ENCODE data around the gene DDX10.
A peak's percentile ranks its signal among the peaks of the same experiment; 100 is the strongest.
"Not testable (repeated sequence)": the region's sequence is repeated elsewhere in the genome, so short reads cannot be mapped to it uniquely, and the experiment has no call there.

The DDX10 gene

GRCh38 chr11:108774037-108774730 lies 109.3 kb downstream of the DDX10 start:
- DNase-seq (ENCODE audit: low read depth): no peak

- DNase-seq (ENCODE audit: low read depth): no peak
Measured at GRCh38 chr11:108775324-108775723, 110.5 kb downstream of the DDX10 start.

GRCh38 chr11:108779147-108779546 lies 114.3 kb downstream of the DDX10 start:
- DNase-seq (ENCODE audit: low read depth): not testable (repeated sequence)

- no peak for DNase-seq (ENCODE audit: low read depth)
Measured at GRCh38 chr11:108780119-108780518, 115.2 kb downstream of the DDX10 start.

GRCh38 chr11:108781946-108782345 lies 117.1 kb downstream of the DDX10 start:
- no peak for DNase-seq (ENCODE audit: low read depth)

GRCh38 chr11:108786281-108786990 lies 121.6 kb downstream of the DDX10 start:
- peak; percentile 50 for DNase-seq (ENCODE audit: low read depth)

GRCh38 chr11:108787105-108787504 lies 122.2 kb downstream of the DDX10 start:
- no peak for DNase-seq (ENCODE audit: low read depth)

- peak; percentile 67 for DNase-seq (ENCODE audit: low read depth)
Measured at GRCh38 chr11:108788565-108789199, 123.8 kb downstream of the DDX10 start.

- DNase-seq (ENCODE audit: low read depth): no peak
Measured at GRCh38 chr11:108790501-108791299, 125.8 kb downstream of the DDX10 start.

GRCh38 chr11:108793138-108793537 lies 128.3 kb downstream of the DDX10 start:
- DNase-seq (ENCODE audit: low read depth): no peak

GRCh38 chr11:108793611-108794010 lies 128.7 kb downstream of the DDX10 start:
- no peak for DNase-seq (ENCODE audit: low read depth)

- DNase-seq (ENCODE audit: low read depth): no peak
Measured at GRCh38 chr11:108796551-108796950, 131.7 kb downstream of the DDX10 start.

GRCh38 chr11:108797578-108798100 lies 132.8 kb downstream of the DDX10 start:
- no peak for DNase-seq (ENCODE audit: low read depth)

GRCh38 chr11:108802492-108802891 lies 137.6 kb downstream of the DDX10 start:
- no peak for DNase-seq (ENCODE audit: low read depth)

GRCh38 chr11:108803776-108804175 lies 138.9 kb downstream of the DDX10 start:
- peak; percentile 16 for DNase-seq (ENCODE audit: low read depth)

- DNase-seq (ENCODE audit: low read depth): no peak
Measured at GRCh38 chr11:108804511-108804910, 139.6 kb downstream of the DDX10 start.

- no peak for DNase-seq (ENCODE audit: low read depth)
Measured at GRCh38 chr11:108805030-108805429, 140.2 kb downstream of the DDX10 start.

- no peak for DNase-seq (ENCODE audit: low read depth)
Measured at GRCh38 chr11:108807262-108807661, 142.4 kb downstream of the DDX10 start.

- DNase-seq (ENCODE audit: low read depth): no peak
Measured at GRCh38 chr11:108813086-108813485, 148.2 kb downstream of the DDX10 start.

- DNase-seq (ENCODE audit: low read depth): no peak
Measured at GRCh38 chr11:108817976-108818375, 153.1 kb downstream of the DDX10 start.

GRCh38 chr11:108818971-108819370 lies 154.1 kb downstream of the DDX10 start:
- DNase-seq (ENCODE audit: low read depth): no peak

GRCh38 chr11:108819957-108820356 lies 155.1 kb downstream of the DDX10 start:
- no peak for DNase-seq (ENCODE audit: low read depth)
